Measurements from ENCODE around the gene MTA3.

GRCh38 chr2:42602876-42603219, 34.4 kb downstream of the MTA3 start:
- TF ChIP-seq, protein P1, sequence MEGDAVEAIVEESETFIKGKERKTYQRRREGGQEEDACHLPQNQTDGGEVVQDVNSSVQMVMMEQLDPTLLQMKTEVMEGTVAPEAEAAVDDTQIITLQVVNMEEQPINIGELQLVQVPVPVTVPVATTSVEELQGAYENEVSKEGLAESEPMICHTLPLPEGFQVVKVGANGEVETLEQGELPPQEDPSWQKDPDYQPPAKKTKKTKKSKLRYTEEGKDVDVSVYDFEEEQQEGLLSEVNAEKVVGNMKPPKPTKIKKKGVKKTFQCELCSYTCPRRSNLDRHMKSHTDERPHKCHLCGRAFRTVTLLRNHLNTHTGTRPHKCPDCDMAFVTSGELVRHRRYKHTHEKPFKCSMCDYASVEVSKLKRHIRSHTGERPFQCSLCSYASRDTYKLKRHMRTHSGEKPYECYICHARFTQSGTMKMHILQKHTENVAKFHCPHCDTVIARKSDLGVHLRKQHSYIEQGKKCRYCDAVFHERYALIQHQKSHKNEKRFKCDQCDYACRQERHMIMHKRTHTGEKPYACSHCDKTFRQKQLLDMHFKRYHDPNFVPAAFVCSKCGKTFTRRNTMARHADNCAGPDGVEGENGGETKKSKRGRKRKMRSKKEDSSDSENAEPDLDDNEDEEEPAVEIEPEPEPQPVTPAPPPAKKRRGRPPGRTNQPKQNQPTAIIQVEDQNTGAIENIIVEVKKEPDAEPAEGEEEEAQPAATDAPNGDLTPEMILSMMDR (IDR thresholded peaks at IDR 0.05) = no peak
- TF ChIP-seq POLR2A (IDR thresholded peaks at IDR 0.05) = no peak
